H9 (cell line): ENCODE results near the gene FAM237A. TPM values are rescaled to one million over a fixed set of nuclear protein-coding genes. Genes with fewer than 3 reads are reported as not detected.

ENCODE experiments used
- DNase-seq: peaks from one replicate; pipeline ENCODE4 v3.0.0-alpha.2; 2017
- H2AFZ ChIP-seq: one replicate; pipeline ENCODE4 v1.6.1; 2013; ENCODE audit warnings: mild to moderate bottlenecking, low read length, control low read depth, moderate library complexity
- H2AK5ac ChIP-seq: 2 replicates; pipeline ENCODE4 v1.6.1; 2013; ENCODE audit warnings: low read length, control low read depth, mixed read lengths; ENCODE audit not compliant: insufficient read length
- H2BK120ac ChIP-seq: one replicate; pipeline ENCODE4 v1.6.1; 2013; ENCODE audit warnings: low read depth, mild to moderate bottlenecking, low read length, control low read depth, inconsistent platforms; ENCODE audit not compliant: poor library complexity, severe bottlenecking
- H2BK12ac ChIP-seq: 2 replicates; pipeline ENCODE4 v1.6.1; 2013; ENCODE audit warnings: low read length, control low read depth, mixed read lengths, low read depth; ENCODE audit not compliant: insufficient read length
- H2BK15ac ChIP-seq: 2 replicates; pipeline ENCODE4 v1.6.1; 2013; ENCODE audit warnings: low read depth, low read length, control low read depth
- H2BK20ac ChIP-seq: one replicate; pipeline ENCODE4 v1.6.1; 2013; ENCODE audit warnings: low read depth, mild to moderate bottlenecking, low read length, control low read depth, inconsistent platforms; ENCODE audit not compliant: poor library complexity, severe bottlenecking
- H2BK5ac ChIP-seq: 2 replicates; pipeline ENCODE4 v1.6.1; 2013; ENCODE audit warnings: low read length, control low read depth, mixed read lengths; ENCODE audit not compliant: insufficient read length
- H3K14ac ChIP-seq: 2 replicates; pipeline ENCODE4 v1.6.1; 2013; ENCODE audit warnings: low read length, control low read depth; ENCODE audit not compliant: insufficient read depth
- H3K18ac ChIP-seq: 2 replicates; pipeline ENCODE4 v1.6.1; 2013; ENCODE audit warnings: low read depth, mild to moderate bottlenecking, mixed read lengths, low read length, control low read depth; ENCODE audit not compliant: insufficient read length
- H3K23ac ChIP-seq: 2 replicates; pipeline ENCODE4 v1.6.1; 2013; ENCODE audit warnings: low read length, control low read depth, mixed read lengths, low read depth; ENCODE audit not compliant: insufficient read length
- H3K23me2 ChIP-seq: 2 replicates; pipeline ENCODE4 v1.6.1; 2013; ENCODE audit warnings: low read depth, mild to moderate bottlenecking, mixed read lengths, low read length, control low read depth; ENCODE audit not compliant: insufficient read length, poor library complexity, severe bottlenecking
- H3K27ac ChIP-seq: 2 replicates; pipeline ENCODE4 v1.5.1; 2013; ENCODE audit warnings: low read length, control low read depth, mixed read lengths, low read depth; ENCODE audit not compliant: insufficient read length
- H3K27me3 ChIP-seq: 2 replicates; pipeline ENCODE4 v1.6.1; 2013; ENCODE audit warnings: low read length, control low read depth, inconsistent platforms; ENCODE audit not compliant: insufficient read depth
- H3K4ac ChIP-seq: 2 replicates; pipeline ENCODE4 v1.6.1; 2013; ENCODE audit warnings: low read depth, mild to moderate bottlenecking, control low read depth, inconsistent platforms, low read length, moderate library complexity
- H3K4me1 ChIP-seq: 2 replicates; pipeline ENCODE4 v1.6.1; 2013; ENCODE audit warnings: low read length, control low read depth, inconsistent platforms; ENCODE audit not compliant: insufficient read depth
- H3K4me2 ChIP-seq: 2 replicates; pipeline ENCODE4 v1.6.1; 2013; ENCODE audit warnings: low read length, control low read depth, mixed read lengths; ENCODE audit not compliant: insufficient read length, insufficient read depth
- H3K56ac ChIP-seq: 2 replicates; pipeline ENCODE4 v1.6.1; 2013; ENCODE audit warnings: low read depth, mild to moderate bottlenecking, mixed read lengths, low read length, control low read depth; ENCODE audit not compliant: insufficient read length
- H3K79me1 ChIP-seq: 2 replicates; pipeline ENCODE4 v1.6.1; 2013; ENCODE audit warnings: low read depth, mild to moderate bottlenecking, moderate library complexity, low read length, control low read depth, inconsistent platforms; ENCODE audit not compliant: insufficient read depth, poor library complexity, severe bottlenecking
- H3K79me2 ChIP-seq: 2 replicates; pipeline ENCODE4 v1.6.1; 2013; ENCODE audit warnings: low read length, control low read depth, inconsistent platforms; ENCODE audit not compliant: insufficient read depth
- H3K9ac ChIP-seq: 2 replicates; pipeline ENCODE4 v1.6.1; 2013; ENCODE audit warnings: low read length, control low read depth, mixed read lengths; ENCODE audit not compliant: insufficient read length; ENCODE audit errors: extremely low read depth
- H3K9me3 ChIP-seq: one replicate; pipeline ENCODE4 v1.6.1; 2013; ENCODE audit warnings: low read depth, low read length, inconsistent platforms; ENCODE audit not compliant: control insufficient read depth
- H3T11ph ChIP-seq: one replicate; pipeline ENCODE4 v1.6.1; 2013; ENCODE audit warnings: mild to moderate bottlenecking, low read length, control low read depth, inconsistent platforms
- H4K20me1 ChIP-seq: one replicate; pipeline ENCODE4 v1.6.1; 2013; ENCODE audit not compliant: control insufficient read depth, insufficient read length, insufficient read depth
- H4K5ac ChIP-seq: 2 replicates; pipeline ENCODE4 v1.6.1; 2013; ENCODE audit warnings: low read depth, mild to moderate bottlenecking, mixed read lengths, low read length, control low read depth; ENCODE audit not compliant: insufficient read length
- H4K8ac ChIP-seq: replicated peaks from 2 replicates; pipeline ENCODE4 v1.6.1; 2013; ENCODE audit warnings: low read length, control low read depth, mixed read lengths, low read depth; ENCODE audit not compliant: insufficient read length
- H4K91ac ChIP-seq: 2 replicates; pipeline ENCODE4 v1.6.1; 2013; ENCODE audit warnings: low read depth, mild to moderate bottlenecking, moderate library complexity, mixed read lengths, low read length, control low read depth; ENCODE audit not compliant: insufficient read length
- H3K27ac Mint-ChIP-seq, 3 experiments: 2 replicates in 2 of 3; 3 replicates in 1 of 3; pipeline ENCODE4 v1.8.0; 2020 to 2021; ENCODE audit warnings: mixed read lengths in 3 of 3, mild to moderate bottlenecking in 1 of 3, moderate library complexity in 1 of 3
- H3K27me3 Mint-ChIP-seq: 2 replicates; pipeline ENCODE4 v1.8.0; 2021; ENCODE audit warnings: low read depth, mild to moderate bottlenecking, moderate library complexity, mixed read lengths
- H3K36me3 Mint-ChIP-seq, 3 experiments: 2 replicates in 2 of 3; 3 replicates in 1 of 3; pipeline ENCODE4 v1.8.0; 2020 to 2021; ENCODE audit warnings: low read depth in 3 of 3, mixed read lengths in 3 of 3; ENCODE audit not compliant: insufficient read depth in 1 of 3
- H3K4me1 Mint-ChIP-seq, 2 experiments: 2 replicates each; pipeline ENCODE4 v1.8.0; 2020; ENCODE audit warnings: mixed read lengths in 2 of 2
- H3K4me3 Mint-ChIP-seq, 2 experiments: 2 replicates in 1 of 2; 3 replicates in 1 of 2; pipeline ENCODE4 v1.8.0; 2020 to 2021; ENCODE audit warnings: mild to moderate bottlenecking in 2 of 2, mixed read lengths in 2 of 2, moderate library complexity in 1 of 2
- H3K9me3 Mint-ChIP-seq, 2 experiments: 2 replicates in 1 of 2; 3 replicates in 1 of 2; pipeline ENCODE4 v1.8.0; 2020; ENCODE audit warnings: mild to moderate bottlenecking in 2 of 2, mixed read lengths in 2 of 2, moderate library complexity in 1 of 2
- CTCF ChIP-seq: fragments of 200-600 bp; sonication (generic); conservative IDR thresholded peaks from 3 replicates; pipeline ENCODE4 v1.8.0; 2021; ENCODE audit warnings: antibody characterized with exemption, mild to moderate bottlenecking
- WGBS: extraction: QIAGEN DNeasy Blood & Tissue Kit; methylation state at CpG from one replicate; pipeline ENCODE4 v1.1.7; 2013; ENCODE audit warnings: missing lambda C conversion rate, low lambda C conversion rate, mixed read lengths; ENCODE audit not compliant: insufficient read length; ENCODE audit errors: extremely low coverage; 5-methylcytosine and 5-hydroxymethylcytosine counted together
- total RNA-seq: library from RNA; stranded (reverse); gene quantifications from 2 replicates; pipeline ENCODE4 v1.2.1, GENCODE V29; 2021

The FAM237A gene
- total RNA-seq, 1 experiment from 2014 or later: not detected

- Mint-ChIP-seq H3K4me3 (no peak overlapping the region), H3K27ac (no peak overlapping the region; a peak in 1 of 7 replicates), H3K4me1 (peaks cover 4 to 5% of the 10 kb centered on the region in 2 experiments), H3K36me3 (peaks cover 3 to 21% (median 5%) of the 10 kb centered on the region in 3 experiments; a peak in 4 of 7 replicates), H3K27me3 (no peaks in the 10 kb centered on the region), H3K9me3 (no peaks in the 10 kb centered on the region)
- H3K4me2 ChIP-seq: no peak overlapping the region
- no peaks in the 10 kb centered on the region for H3K27me3 ChIP-seq
- no peaks in the 10 kb centered on the region for H3K4me1 ChIP-seq
- no peak overlapping the region for H2AFZ ChIP-seq
- H2BK5ac ChIP-seq: no peak overlapping the region
- H2BK15ac ChIP-seq: no peak overlapping the region
- no peak overlapping the region for H3K14ac ChIP-seq
- H3K56ac ChIP-seq: no peak overlapping the region
- no peak overlapping the region for H3T11ph ChIP-seq
- no peak overlapping the region for H3K4ac ChIP-seq
- no peaks in the 10 kb centered on the region for H3K79me1 ChIP-seq
- H3K9ac ChIP-seq: no peak overlapping the region
- H3K9me3 ChIP-seq: no peaks in the 10 kb centered on the region
- no peak overlapping the region for H3K27ac ChIP-seq
- TF ChIP-seq CTCF: no peak
- no peak overlapping the region for H4K5ac ChIP-seq
- H2BK120ac ChIP-seq: no peak overlapping the region
- H3K23ac ChIP-seq: no peak overlapping the region
- no peak overlapping the region for H4K91ac ChIP-seq
- no peak overlapping the region for H2BK12ac ChIP-seq
- DNase-seq: no peak
- no peaks in the 10 kb centered on the region for H4K20me1 ChIP-seq
- H2BK20ac ChIP-seq: no peak overlapping the region
- H3K79me2 ChIP-seq: no peaks in the 10 kb centered on the region
- no peak overlapping the region for H2AK5ac ChIP-seq
- no peak overlapping the region for H4K8ac ChIP-seq
- WGBS: no CpG with 5 or more reads among the region's 3 CpGs
- H3K18ac ChIP-seq: no peak overlapping the region
- H3K23me2 ChIP-seq: no peaks in the 10 kb centered on the region
Measured at GRCh38 chr2:206597717-206598218, 44.5 kb upstream of the FAM237A start.
